Upper lobe of left lung (tissue), 4 donors: ENCODE data around the gene P4HTM.

ENCODE experiments used
- EP300 ChIP-seq, 4 donors: sonication (generic); formaldehyde crosslinking; IDR thresholded peaks; one replicate each; pipeline ENCODE4 v1.5.1; 2017; ENCODE audit warnings: antibody characterized with exemption in 4 of 4, control low read depth in 2 of 4
- POLR2A ChIP-seq, 4 donors: fragments of 450-650 bp; IDR thresholded peaks; one replicate each; pipeline ENCODE4 v1.5.1; 2016 to 2017; ENCODE audit warnings: antibody characterized with exemption in 4 of 4, mild to moderate bottlenecking in 2 of 4

- no peak for TF ChIP-seq EP300 (IDR thresholded peaks at IDR 0.05)
- TF ChIP-seq POLR2A (IDR thresholded peaks at IDR 0.05): no peak
Measured at GRCh38 chr3:48989126-48989795, 780 bp upstream of the P4HTM start.
